Activated T-cell treated with anti-CD3 and anti-CD28 coated beads for 48 hours (primary cell): ENCODE data around the gene NSUN7.

Source experiments
- DNase-seq: peaks from one replicate; pipeline ENCODE4 v3.0.0-alpha.2; 2020; ENCODE audit warnings: low read depth

Gene NSUN7

GRCh38 chr4:40734497-40734896, 15.3 kb upstream of the NSUN7 start:
- DNase-seq: no peak

- no peak for DNase-seq
Measured at GRCh38 chr4:40736910-40737309, 12.8 kb upstream of the NSUN7 start.

DNA sequence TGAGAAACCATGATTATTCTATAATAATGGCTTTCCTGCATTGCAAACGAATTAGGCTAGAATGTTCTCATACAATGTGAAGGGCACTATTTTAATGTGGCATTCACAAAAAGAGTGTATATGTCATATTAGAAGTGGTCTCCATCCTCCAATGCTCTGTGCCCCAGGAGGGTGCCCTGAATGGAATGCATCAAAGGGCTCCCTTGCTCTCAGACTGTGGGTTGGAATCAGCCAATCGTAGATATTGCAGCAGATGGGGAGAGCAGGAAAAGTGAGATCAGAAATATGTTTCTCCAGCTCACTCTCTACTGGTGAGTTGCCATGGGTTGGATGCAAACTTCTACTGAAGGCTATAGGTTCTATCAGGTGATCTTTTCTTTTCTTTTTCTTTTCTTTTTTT, 11.9 kb upstream of the NSUN7 start:
- no peak for DNase-seq

GRCh38 chr4:40739347-40739746, 10.4 kb upstream of the NSUN7 start:
- DNase-seq: no peak

DNA sequence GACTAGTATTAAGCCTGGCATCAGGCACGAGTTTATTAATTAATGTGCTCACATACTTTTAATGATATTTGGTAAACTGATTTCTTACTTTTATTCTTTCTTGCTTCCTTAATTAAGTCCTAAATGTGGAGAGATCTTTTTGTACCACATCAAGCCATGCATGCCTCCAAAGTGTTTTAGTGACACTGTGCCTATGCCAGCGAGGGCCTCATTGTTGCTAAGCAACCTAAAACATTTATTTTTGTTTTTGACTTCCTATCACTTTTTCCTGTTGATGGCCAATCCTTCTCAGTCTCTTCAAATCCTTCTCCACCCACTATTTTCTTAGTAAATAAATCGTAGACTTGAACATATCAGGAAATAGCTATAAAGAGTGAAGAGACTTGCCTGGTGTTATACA, 5.5 kb upstream of the NSUN7 start:
- DNase-seq: no peak

DNA sequence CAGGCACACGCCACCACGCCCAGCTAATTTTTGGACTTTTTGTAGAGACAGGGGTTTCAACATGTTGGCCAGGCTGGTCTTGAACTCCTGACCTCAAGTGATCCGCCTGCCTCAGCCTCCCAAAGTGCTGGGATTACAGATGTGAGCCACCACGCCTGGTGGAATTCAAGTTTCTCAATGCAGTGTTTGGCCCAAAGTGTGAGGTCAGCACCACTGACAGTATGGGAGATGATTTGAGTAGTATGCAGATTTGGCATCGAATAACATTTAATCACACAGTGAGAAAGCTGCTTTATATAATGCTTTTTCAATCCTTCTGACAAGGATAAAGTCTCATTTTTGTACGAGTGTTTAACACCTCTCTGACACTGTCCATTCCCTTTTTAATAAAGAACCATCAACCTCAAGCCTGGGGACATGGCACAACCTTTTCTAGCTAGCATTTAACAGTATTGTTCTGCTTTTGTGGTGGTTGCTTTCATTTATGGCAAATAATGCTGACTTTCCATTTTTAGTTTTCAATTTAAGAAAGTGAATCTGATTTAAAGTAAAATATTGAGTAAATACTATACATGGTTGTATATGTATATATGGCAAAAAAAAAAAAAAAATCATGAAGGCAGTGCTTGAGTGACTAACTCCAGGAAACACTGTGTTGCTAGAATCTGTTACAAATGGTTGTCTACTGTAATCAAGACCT, 4.3 kb upstream of the NSUN7 start:
- no peak for DNase-seq

DNA sequence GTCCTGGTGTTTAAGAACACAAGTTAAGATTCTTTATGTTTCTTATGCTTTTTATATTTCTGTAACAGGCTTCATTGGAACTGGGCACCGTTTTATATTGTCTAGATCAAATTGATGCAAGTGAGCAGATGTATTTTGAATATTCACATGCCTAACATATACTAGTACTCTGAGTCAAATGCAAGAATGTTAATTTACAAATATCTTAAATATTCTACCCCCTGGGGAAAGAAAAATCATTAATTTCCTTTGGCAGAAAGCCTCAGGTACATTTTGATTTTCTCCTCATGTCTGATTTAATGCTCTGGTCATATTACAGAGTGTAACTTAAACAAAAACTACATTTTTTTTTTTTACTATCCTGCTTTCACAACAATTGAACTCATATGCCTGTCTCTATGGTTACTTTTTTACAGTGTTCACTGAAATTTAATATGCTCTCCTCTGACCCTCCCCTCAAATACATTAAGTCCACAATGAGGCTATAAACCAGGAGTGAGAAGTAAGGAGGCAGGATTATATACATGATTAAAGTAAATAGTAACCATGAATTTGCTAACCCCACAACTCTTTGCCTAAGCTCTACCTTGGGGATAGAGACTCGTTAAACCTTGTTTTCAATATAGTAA, 2.4 kb upstream of the NSUN7 start:
- no peak for DNase-seq

DNA sequence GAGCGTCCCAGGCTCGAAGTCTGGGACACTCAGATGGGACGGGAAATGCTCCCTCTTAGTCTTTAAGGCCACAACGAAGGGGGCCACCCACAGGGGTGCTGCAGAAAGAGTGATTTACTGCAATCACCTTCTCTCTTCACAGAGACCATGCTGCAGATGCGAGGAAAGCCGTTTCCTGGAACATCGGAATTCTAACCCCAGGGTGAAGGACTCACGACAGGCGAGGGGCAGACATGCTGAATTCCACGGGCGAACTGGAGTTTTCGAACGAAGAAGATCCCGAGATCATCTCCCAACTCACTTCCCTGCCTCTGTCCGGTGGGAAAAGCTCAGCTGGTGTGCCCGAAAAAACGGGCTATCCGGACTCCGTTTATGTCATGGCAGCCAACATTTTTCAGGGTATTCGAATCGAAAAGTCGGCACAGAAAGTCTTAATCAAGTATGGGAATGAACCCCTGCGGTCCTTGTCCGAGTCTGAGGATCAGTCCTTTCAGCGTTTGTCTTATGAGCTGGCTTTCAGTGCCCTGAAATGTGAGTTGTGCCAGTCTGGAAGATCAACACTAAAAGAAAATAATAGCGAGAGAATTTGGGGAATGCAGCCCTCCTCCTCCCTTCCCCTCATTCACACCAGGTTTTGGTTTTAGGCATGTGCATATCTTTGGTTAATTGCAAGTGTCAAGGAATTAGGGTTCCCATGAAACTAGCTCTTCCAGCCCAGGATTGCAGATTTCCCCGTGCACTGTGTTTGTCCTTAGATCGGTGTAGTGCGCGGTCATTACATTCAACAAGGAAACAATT, 905 bp downstream of the NSUN7 start:
- no peak for DNase-seq

DNA sequence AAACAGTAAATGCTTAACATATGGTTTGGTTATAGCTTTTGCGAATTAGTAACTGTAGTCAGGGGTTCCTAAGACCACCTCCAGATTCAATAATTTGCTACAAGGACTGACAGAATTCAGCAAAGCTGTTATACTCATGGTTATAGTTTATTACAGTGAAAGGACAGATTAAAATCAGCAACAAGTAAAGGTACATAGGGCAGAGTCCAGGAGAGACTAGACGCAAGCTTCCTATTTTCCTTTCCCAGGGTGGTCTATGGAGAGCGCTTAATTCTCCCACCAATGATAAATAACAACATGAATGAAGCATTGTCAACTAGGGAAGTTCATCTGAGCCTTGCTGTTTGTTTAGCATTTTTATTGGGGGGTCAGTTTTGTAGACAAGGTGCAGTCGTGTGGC, 5.9 kb downstream of the NSUN7 start:
- DNase-seq: no peak

DNA sequence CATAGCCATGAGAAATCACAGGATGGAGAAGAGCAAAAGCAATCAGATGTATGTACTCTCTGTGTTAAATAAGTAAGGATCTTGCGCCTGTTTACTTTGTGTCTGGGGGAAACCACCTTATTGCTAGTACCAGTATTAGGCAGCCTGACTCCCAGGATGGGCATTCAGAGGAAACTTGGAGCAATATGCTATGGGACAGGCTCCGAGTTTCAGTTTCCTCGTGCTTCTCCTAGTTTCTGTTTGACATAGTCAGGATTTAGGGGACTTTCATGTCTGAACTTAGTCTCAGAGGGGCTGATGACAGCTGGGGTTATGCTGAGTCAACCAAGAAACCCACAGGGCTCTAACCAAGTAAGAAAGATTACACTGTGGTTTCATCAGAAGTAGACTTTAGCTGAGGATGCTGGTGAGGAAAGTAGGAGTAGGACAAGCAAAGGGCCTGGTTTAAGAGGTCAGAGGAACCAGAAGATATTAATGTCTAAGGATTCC, 13.5 kb downstream of the NSUN7 start:
- DNase-seq: peak; percentile 31

GRCh38 chr4:40769266-40769665, 19.5 kb downstream of the NSUN7 start:
- no peak for DNase-seq

GRCh38 chr4:40778090-40778489, 28.3 kb downstream of the NSUN7 start:
- DNase-seq: no peak

- no peak for DNase-seq
Measured at GRCh38 chr4:40782876-40783275, 33.1 kb downstream of the NSUN7 start.

DNA sequence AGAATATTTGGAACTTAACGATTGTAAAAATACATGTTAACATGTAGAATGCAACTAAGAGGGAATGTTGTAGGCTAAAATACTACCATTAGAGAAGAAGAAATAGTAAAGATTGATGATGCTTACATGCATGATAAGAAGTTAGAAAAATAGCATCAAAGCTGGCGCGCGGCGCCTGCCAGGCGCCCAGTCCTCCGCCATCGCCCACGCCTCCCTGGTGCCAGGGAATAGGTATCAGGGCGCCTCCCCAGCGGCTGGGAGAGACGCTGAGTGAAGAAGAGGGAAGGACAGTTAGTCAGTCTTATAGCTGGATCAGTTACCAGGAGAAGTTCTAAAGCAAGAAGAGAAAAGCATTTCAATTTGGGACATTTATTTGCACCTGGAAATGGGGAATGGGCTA, 36.0 kb downstream of the NSUN7 start:
- no peak for DNase-seq

DNA sequence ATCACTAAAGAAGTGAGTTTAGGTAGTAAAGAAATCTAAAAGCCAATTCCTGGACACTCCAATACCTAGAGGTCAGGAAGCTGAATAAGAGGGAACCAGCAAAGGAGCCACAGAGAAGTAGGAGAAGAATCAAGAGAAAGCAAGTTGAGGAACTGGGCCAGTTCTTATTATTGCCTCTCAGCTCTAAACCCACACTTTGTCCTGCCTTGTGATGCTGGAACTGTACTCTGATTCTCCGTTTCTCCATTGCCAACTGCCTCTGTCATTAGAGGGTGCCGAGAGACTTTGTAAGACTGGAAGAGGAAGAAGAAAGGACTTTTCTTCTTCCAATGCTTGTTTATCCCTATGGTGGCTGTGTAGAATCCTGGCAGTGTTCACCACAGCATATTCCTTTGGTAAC, 38.6 kb downstream of the NSUN7 start:
- DNase-seq: no peak

DNA sequence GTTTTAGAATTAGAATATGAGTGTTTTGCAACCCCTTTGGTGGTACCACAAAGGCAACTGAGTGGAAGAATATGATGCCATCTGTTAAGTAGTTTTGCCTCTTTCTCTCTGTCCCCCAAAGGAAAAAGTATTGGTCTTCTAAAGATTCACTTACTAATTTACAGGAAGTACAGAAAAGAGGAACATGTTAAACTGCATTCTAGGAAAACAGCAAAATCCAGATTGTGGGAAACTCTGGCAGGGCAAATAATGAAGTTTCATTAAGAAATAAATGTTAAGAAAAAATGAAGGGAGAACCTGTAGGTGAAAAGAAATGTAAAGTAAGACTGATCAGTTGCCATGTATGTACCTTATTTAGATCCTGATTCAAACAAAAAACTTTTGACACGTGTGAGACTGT, 39.3 kb downstream of the NSUN7 start:
- DNase-seq: no peak

- DNase-seq: no peak
Measured at GRCh38 chr4:40789771-40790170, 40.0 kb downstream of the NSUN7 start.

DNA sequence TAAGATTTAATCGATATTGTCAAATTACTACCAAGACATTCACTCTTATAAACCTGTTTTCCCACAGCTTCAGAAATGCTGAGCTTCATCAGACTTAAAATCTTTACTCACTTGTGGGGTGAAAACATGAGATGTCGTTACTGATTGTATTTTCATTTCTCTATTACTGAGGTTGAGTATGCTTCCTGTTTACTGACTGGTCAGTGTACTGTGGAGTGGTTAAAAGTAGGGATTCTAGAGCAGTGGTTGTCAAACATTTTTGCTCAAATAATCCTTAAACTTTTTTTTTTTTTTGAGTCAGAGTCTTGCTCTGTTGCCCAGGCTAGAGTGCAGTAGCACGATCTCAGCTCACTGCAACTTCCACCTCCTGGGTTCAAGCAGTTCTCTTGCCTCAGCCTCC, 50.3 kb downstream of the NSUN7 start:
- no peak for DNase-seq

DNA sequence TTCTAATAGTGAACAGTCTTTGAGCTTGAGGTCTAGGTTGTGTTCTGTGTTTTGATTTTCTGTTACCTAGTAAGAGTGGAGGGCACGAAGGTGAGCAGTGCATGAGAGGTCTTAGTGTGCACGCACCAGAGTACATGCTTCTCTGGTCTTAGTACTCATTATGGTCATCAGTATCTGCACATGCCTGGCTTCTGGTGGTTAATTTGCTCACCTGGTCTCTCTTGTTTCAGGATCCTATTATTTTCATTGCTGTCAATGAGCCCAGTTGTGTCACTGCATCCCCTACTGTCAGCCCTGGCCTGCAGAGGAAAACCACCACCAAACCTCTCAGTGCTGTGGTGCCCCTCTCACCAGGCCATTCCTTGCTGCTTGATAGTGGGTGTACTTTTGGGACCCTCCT, 54.8 kb downstream of the NSUN7 start:
- no peak for DNase-seq

GRCh38 chr4:40808926-40809457, 59.2 kb downstream of the NSUN7 start:
- no peak for DNase-seq

- DNase-seq: no peak
Measured at GRCh38 chr4:40811956-40812355, 62.2 kb downstream of the NSUN7 start.

DNA sequence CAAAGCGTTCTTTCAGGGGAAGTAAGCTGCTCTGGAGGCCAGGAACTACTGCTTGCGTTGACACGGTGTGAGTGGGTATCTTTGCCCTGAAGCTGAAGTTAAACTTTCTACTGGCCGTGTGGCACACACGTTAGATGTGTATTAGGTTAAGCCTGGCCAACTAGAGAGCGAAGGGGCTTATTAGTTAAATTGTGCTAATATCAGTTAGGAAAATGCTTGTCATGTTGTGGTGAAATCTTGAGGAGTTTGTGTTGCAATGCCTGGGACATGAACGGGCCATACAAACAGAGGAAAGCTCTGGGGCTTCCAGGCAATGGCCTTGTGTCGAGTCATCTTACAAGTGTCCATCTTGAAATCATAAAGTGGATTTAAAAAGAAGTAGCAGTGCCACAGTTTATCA, 62.6 kb downstream of the NSUN7 start:
- DNase-seq: no peak

GRCh38 chr4:40812856-40813255, 63.1 kb downstream of the NSUN7 start:
- DNase-seq: no peak
